GM23338 (cell line): Measurements from ENCODE around the gene TCAF1.
"Not testable (repeated sequence)": the region's sequence is repeated elsewhere in the genome, so short reads cannot be mapped to it uniquely, and the experiment has no call there.

Experiments used
- CREB1 ChIP-seq: fragments of 250-450 bp; sonication (Bioruptor Pico); IDR thresholded peaks from 2 replicates; pipeline ENCODE4 v1.5.0; 2020; ENCODE audit warnings: low read depth, mild to moderate bottlenecking, moderate library complexity
- EZH2 ChIP-seq: fragments of 200-600 bp; sonication (generic); IDR thresholded peaks from one replicate; pipeline ENCODE4 v1.8.0; 2017; ENCODE audit warnings: antibody characterized with exemption, mild to moderate bottlenecking, low read depth; ENCODE audit not compliant: unreplicated experiment
- EZH2phosphoT487 ChIP-seq: fragments of 200-600 bp; sonication (generic); IDR thresholded peaks from one replicate; pipeline ENCODE4 v1.8.1; 2018; ENCODE audit warnings: antibody characterized with exemption; ENCODE audit not compliant: unreplicated experiment
- JUNB ChIP-seq: IDR thresholded peaks from one replicate; pipeline ENCODE4 v1.6.1; 2016; ENCODE audit warnings: antibody characterized with exemption; ENCODE audit not compliant: unreplicated experiment
- NANOG ChIP-seq: IDR thresholded peaks from 2 replicates; pipeline ENCODE4 v1.6.1; 2016; ENCODE audit warnings: antibody characterized with exemption, borderline replicate concordance
- POLR2AphosphoS5 ChIP-seq: IDR thresholded peaks from 2 replicates; pipeline ENCODE4 v1.6.1; 2016; ENCODE audit warnings: antibody characterized with exemption, low read depth
- STAT1 ChIP-seq: IDR thresholded peaks from one replicate; pipeline ENCODE4 v1.6.1; 2016; ENCODE audit warnings: antibody characterized with exemption; ENCODE audit not compliant: unreplicated experiment
- ZNF114 ChIP-seq: fragments of 250-450 bp; sonication (Bioruptor Pico); IDR thresholded peaks from 2 replicates; pipeline ENCODE4 v1.5.0; 2020; ENCODE audit warnings: mild to moderate bottlenecking, moderate library complexity
- ZNF331 ChIP-seq: fragments of 250-450 bp; sonication (Bioruptor Pico); IDR thresholded peaks from 2 replicates; pipeline ENCODE4 v1.5.0; 2020; ENCODE audit warnings: low read depth, mild to moderate bottlenecking, moderate library complexity
- TF ChIP-seq, protein P1 (sequence below), 2 experiments: fragments of 200-600 bp in 1 of 2; sonication (generic) in 1 of 2; conservative IDR thresholded peaks; 2 replicates each; pipeline versions ENCODE4 v1.5.1 to v1.6.1; 2016 to 2017; ENCODE audit warnings: antibody characterized with exemption in 2 of 2, low read depth in 2 of 2, mild to moderate bottlenecking in 2 of 2, moderate library complexity in 1 of 2
- TF ChIP-seq, protein P2 (sequence below): IDR thresholded peaks from one replicate; pipeline ENCODE4 v1.6.1; 2018; ENCODE audit warnings: antibody characterized with exemption; ENCODE audit not compliant: unreplicated experiment
- TF ChIP-seq, protein P3 (sequence below): IDR thresholded peaks from 2 replicates; pipeline ENCODE4 v1.6.1; 2016; ENCODE audit warnings: antibody characterized with exemption

DNA sequence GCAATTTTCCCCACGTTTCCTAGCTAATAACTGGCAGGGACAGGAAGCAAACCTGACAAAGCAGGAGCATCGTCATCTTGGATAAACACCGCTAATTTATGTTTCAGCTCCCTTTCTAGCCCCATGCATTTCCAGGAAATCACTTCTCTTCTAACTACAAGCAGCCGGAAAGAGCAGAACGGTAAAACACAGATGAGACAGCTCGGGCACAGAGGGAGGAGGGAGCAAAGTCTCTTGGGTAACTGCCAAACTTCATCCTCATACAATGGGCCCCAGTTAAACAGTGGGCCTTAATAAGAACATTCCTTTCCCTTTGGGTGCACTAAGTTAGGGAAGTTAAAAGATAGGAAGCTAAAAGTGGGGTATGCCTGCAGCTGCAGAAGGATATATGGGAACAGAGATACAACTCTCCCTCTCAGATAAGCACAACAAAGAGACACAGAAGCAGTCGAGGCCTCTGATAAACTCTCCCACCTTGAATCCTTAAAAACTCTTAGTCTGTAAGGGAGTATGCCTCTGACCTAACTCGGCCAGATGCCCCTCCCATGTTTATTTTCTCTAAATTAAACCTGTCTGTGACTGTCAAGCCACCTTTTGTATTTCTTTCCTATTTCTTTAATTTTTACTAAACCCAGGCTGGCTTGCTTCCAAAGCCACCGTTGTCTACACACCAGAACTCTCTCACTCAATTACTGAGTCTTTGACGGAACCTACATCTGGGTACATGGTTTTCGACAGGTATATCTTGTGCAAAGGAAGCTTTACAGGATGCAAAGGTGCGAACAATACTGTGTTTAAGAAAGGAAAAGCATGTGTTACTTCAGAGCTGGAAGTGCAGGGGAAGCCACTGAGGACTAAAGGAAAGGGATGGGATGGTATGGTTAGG is 80.3 kb downstream of the TCAF1 start:
- TF ChIP-seq, protein P1, sequence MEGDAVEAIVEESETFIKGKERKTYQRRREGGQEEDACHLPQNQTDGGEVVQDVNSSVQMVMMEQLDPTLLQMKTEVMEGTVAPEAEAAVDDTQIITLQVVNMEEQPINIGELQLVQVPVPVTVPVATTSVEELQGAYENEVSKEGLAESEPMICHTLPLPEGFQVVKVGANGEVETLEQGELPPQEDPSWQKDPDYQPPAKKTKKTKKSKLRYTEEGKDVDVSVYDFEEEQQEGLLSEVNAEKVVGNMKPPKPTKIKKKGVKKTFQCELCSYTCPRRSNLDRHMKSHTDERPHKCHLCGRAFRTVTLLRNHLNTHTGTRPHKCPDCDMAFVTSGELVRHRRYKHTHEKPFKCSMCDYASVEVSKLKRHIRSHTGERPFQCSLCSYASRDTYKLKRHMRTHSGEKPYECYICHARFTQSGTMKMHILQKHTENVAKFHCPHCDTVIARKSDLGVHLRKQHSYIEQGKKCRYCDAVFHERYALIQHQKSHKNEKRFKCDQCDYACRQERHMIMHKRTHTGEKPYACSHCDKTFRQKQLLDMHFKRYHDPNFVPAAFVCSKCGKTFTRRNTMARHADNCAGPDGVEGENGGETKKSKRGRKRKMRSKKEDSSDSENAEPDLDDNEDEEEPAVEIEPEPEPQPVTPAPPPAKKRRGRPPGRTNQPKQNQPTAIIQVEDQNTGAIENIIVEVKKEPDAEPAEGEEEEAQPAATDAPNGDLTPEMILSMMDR (conservative IDR thresholded peaks at IDR 0.05; ENCODE audit: low read depth in 2 of 2) = not testable (repeated sequence)
- TF ChIP-seq ZNF331 (CRISPR knock-in tag); EZH2phosphoT487; POLR2AphosphoS5; EZH2; CREB1; JUNB; STAT1; ZNF114; NANOG: not testable (repeated sequence)
- TF ChIP-seq, protein P2, sequence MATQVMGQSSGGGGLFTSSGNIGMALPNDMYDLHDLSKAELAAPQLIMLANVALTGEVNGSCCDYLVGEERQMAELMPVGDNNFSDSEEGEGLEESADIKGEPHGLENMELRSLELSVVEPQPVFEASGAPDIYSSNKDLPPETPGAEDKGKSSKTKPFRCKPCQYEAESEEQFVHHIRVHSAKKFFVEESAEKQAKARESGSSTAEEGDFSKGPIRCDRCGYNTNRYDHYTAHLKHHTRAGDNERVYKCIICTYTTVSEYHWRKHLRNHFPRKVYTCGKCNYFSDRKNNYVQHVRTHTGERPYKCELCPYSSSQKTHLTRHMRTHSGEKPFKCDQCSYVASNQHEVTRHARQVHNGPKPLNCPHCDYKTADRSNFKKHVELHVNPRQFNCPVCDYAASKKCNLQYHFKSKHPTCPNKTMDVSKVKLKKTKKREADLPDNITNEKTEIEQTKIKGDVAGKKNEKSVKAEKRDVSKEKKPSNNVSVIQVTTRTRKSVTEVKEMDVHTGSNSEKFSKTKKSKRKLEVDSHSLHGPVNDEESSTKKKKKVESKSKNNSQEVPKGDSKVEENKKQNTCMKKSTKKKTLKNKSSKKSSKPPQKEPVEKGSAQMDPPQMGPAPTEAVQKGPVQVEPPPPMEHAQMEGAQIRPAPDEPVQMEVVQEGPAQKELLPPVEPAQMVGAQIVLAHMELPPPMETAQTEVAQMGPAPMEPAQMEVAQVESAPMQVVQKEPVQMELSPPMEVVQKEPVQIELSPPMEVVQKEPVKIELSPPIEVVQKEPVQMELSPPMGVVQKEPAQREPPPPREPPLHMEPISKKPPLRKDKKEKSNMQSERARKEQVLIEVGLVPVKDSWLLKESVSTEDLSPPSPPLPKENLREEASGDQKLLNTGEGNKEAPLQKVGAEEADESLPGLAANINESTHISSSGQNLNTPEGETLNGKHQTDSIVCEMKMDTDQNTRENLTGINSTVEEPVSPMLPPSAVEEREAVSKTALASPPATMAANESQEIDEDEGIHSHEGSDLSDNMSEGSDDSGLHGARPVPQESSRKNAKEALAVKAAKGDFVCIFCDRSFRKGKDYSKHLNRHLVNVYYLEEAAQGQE = not testable (repeated sequence)
- TF ChIP-seq, protein P3, sequence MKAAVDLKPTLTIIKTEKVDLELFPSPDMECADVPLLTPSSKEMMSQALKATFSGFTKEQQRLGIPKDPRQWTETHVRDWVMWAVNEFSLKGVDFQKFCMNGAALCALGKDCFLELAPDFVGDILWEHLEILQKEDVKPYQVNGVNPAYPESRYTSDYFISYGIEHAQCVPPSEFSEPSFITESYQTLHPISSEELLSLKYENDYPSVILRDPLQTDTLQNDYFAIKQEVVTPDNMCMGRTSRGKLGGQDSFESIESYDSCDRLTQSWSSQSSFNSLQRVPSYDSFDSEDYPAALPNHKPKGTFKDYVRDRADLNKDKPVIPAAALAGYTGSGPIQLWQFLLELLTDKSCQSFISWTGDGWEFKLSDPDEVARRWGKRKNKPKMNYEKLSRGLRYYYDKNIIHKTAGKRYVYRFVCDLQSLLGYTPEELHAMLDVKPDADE = not testable (repeated sequence)
